ENCODE measurements around the gene C1orf232. TPM values are rescaled to one million over a fixed set of nuclear protein-coding genes. Genes with fewer than 3 reads are reported as not detected.

Gene C1orf232
- total and polyA plus RNA-seq, 2 of the 13 experiments (the other 11 are each of a cell fraction or from before 2014, with no cell fraction given) = not detected

- no peak overlapping the region for H3K27ac ChIP-seq (ENCODE audit: extremely low read length, insufficient read depth, low read length)
- no TSS peak for BruUV-seq (replicated peaks)
- no peaks in the 10 kb centered on the region for H4K20me1 ChIP-seq (ENCODE audit: insufficient read depth, low read length)
- peak; percentile 66 for ATAC-seq
- DNase-seq (ENCODE audit: low spot score) = no peak
- WGBS (ENCODE audit: low lambda C conversion rate) = 31% methylated on average over 8 of the region's 98 CpGs
- ChIA-PET CTCF (ENCODE audit: low intra/inter-chr PET ratio, low total read pairs) (no interaction called here), POLR2A (no interaction called here)
- H3K79me2 ChIP-seq (ENCODE audit: insufficient read depth, low read length) = no peaks in the 10 kb centered on the region
- H3K36me3 ChIP-seq (replicated peaks in 1 of 2; ENCODE audit: control insufficient read depth in 1 of 2, insufficient read depth in 2 of 2, low read length in 2 of 2) = no peaks in the 10 kb centered on the region
- peaks cover 43% of the 10 kb centered on the region for H3K4me1 ChIP-seq (ENCODE audit: insufficient read depth, low read length)
- FAIRE-seq = no peak
- H3K4me2 ChIP-seq (ENCODE audit: low read depth, low read length) = peak overlapping the region; percentile 78
- intact Hi-C loops (cut with micrococcal nuclease; ENCODE audit: unreplicated experiment) = loop anchor here (5.0 kb wide), 2 partner anchors 49 to 124 kb away; partner anchors contain the start of gene PDIK1L
- H3K9me3 ChIP-seq (ENCODE audit: low read length) = no peaks in the 10 kb centered on the region
- H3K27me3 ChIP-seq (ENCODE audit: control insufficient read depth in 1 of 2, insufficient read depth in 2 of 2, low read length in 2 of 2) = peaks cover 12 to 68% of the 10 kb centered on the region in 2 experiments; a peak in 4 of 5 replicates
- no peak overlapping the region for H2AFZ ChIP-seq (ENCODE audit: low read length)
- peak overlapping the region; percentile 42 to 76 (median 47); a peak in 5 of 6 replicates for H3K4me3 ChIP-seq (replicated peaks in 1 of 3; ENCODE audit: insufficient read depth in 1 of 3, low read depth in 2 of 3, low read length in 3 of 3)
- H3K9ac ChIP-seq (ENCODE audit: insufficient read depth, low read depth, low read length) = peak overlapping the region; percentile 15; the same call in 1 of the 2 replicates
- in situ Hi-C loops (cut with HindIII; ENCODE audit: extremely low pct_ligation_motif_present, low pct_unique_long_range_greater_than_20kb) = loop anchor here (10.0 kb wide), 1 partner anchor 267 kb away; no protein-coding TSS in a partner anchor
- TF ChIP-seq RBAK (CRISPR knock-in tag; IDR thresholded peaks at IDR 0.05) (no peak), ZNF773 (CRISPR knock-in tag; IDR thresholded peaks at IDR 0.05; ENCODE audit: borderline replicate concordance) (peak; percentile 42; the same call in 1 of the 2 replicates), MYC (CRISPR knock-in tag; IDR thresholded peaks at IDR 0.05; ENCODE audit: borderline replicate concordance) (peak; percentile 52; the same call in 1 of the 2 replicates), GMEB2 (CRISPR knock-in tag; IDR thresholded peaks at IDR 0.05; ENCODE audit: low read depth) (no peak), NFRKB (IDR thresholded peaks at IDR 0.05) (no peak), ZNF329 (CRISPR knock-in tag; IDR thresholded peaks at IDR 0.05; ENCODE audit: low read depth) (0 out of 2 replicates have a peak, but pooled peaks have one; percentile 34), DDIT3 (CRISPR knock-in tag; IDR thresholded peaks at IDR 0.05) (no peak), HMG20B (CRISPR knock-in tag; conservative IDR thresholded peaks at IDR 0.05) (no peak), ZNF747 (CRISPR knock-in tag; IDR thresholded peaks at IDR 0.05; ENCODE audit: borderline replicate concordance) (no peak), CERS6 (CRISPR knock-in tag; IDR thresholded peaks at IDR 0.05) (no peak), PLRG1 (conservative IDR thresholded peaks at IDR 0.05) (no peak), CHD4 (IDR thresholded peaks at IDR 0.05; ENCODE audit: borderline replicate concordance, low read length) (no peak), ARHGAP35 (CRISPR knock-in tag; IDR thresholded peaks at IDR 0.05; ENCODE audit: borderline replicate concordance) (0 out of 2 replicates have a peak, but pooled peaks have one; percentile 73), ZNF740 (CRISPR knock-in tag; IDR thresholded peaks at IDR 0.05) (peak; percentile 37; the same call in 1 of the 2 replicates), ZNF605 (CRISPR knock-in tag; IDR thresholded peaks at IDR 0.05) (peak; percentile 56; the same call in 1 of the 2 replicates), TRIM22 (IDR thresholded peaks at IDR 0.05) (no peak), MXI1 (IDR thresholded peaks at IDR 0.05; ENCODE audit: borderline replicate concordance, low read depth, low read length) (no peak), SP2 (CRISPR knock-in tag; IDR thresholded peaks at IDR 0.05) (no peak), ZIK1 (CRISPR knock-in tag; IDR thresholded peaks at IDR 0.05; ENCODE audit: borderline replicate concordance, low read depth) (peak; percentile 23; the same call in 1 of the 2 replicates), ZFP41 (CRISPR knock-in tag; IDR thresholded peaks at IDR 0.05; ENCODE audit: borderline replicate concordance) (no peak)
Measured at GRCh38 chr1:26161415-26162219, 7.1 kb downstream of the C1orf232 start.

Measured in HepG2 (cell line).